ENCODE measurements around the gene LGR5.

The LGR5 gene

DNA sequence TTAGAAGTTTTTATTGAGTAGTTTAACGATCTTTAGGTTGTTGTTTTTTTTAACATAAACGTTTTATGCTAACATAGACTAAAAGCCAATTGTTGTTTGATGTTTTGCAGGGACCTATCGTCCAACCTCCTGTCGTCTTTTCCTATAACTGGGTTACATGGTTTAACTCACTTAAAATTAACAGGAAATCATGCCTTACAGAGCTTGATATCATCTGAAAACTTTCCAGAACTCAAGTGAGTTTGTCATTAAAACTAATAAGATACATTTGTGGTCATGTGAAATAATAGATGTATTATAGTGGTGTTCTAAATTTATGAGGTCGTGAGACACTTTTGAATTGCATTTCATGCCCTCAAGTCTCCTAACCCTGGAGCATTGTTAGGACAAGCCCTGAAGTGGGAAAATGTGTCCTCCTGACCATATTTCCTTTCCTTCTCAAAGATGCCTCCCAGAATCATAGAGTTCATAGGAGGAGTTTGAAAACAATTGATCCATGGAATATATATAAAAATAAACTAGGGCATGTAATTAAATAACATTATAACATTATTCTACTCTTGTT is 139.2 kb downstream of the LGR5 start:
- no peaks in the 10 kb centered on the region for H3K4me1 ChIP-seq (ENCODE audit: low read length)
- no peaks in the 10 kb centered on the region for H3K9me3 ChIP-seq (ENCODE audit: insufficient read depth, low read length)
- H3K4me3 ChIP-seq (ENCODE audit: low read length): no peak overlapping the region
- no peaks in the 10 kb centered on the region for H3K27me3 ChIP-seq (ENCODE audit: low read depth, low read length)
- H3K27ac ChIP-seq (ENCODE audit: low read length): no peak overlapping the region
- H3K36me3 ChIP-seq (replicated peaks; ENCODE audit: low read depth, low read length): no peaks in the 10 kb centered on the region
- H4K20me1 ChIP-seq (ENCODE audit: insufficient read depth, low read length): no peaks in the 10 kb centered on the region
- H3K79me2 ChIP-seq (ENCODE audit: low read length): no peaks in the 10 kb centered on the region
- no peak overlapping the region for H2AFZ ChIP-seq (ENCODE audit: low read depth, low read length)
- TF ChIP-seq, protein P1, sequence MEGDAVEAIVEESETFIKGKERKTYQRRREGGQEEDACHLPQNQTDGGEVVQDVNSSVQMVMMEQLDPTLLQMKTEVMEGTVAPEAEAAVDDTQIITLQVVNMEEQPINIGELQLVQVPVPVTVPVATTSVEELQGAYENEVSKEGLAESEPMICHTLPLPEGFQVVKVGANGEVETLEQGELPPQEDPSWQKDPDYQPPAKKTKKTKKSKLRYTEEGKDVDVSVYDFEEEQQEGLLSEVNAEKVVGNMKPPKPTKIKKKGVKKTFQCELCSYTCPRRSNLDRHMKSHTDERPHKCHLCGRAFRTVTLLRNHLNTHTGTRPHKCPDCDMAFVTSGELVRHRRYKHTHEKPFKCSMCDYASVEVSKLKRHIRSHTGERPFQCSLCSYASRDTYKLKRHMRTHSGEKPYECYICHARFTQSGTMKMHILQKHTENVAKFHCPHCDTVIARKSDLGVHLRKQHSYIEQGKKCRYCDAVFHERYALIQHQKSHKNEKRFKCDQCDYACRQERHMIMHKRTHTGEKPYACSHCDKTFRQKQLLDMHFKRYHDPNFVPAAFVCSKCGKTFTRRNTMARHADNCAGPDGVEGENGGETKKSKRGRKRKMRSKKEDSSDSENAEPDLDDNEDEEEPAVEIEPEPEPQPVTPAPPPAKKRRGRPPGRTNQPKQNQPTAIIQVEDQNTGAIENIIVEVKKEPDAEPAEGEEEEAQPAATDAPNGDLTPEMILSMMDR (IDR thresholded peaks at IDR 0.05; ENCODE audit: low read depth, low read length): no peak
- no peak overlapping the region for H3K9ac ChIP-seq (ENCODE audit: low read length)
- no peak overlapping the region for H3K4me2 ChIP-seq (ENCODE audit: low read length)

GRCh38 chr12:71581206-71581605 is 141.6 kb downstream of the LGR5 start:
- Histone ChIP-seq H3K4me3 (ENCODE audit: low read length) (no peak overlapping the region), H3K27ac (ENCODE audit: low read length) (no peak overlapping the region), H3K27me3 (ENCODE audit: low read depth, low read length) (no peaks in the 10 kb centered on the region), H3K9ac (ENCODE audit: low read length) (no peak overlapping the region), H3K4me1 (ENCODE audit: low read length) (no peaks in the 10 kb centered on the region), H4K20me1 (ENCODE audit: insufficient read depth, low read length) (no peaks in the 10 kb centered on the region), H2AFZ (ENCODE audit: low read depth, low read length) (no peak overlapping the region), H3K79me2 (ENCODE audit: low read length) (no peaks in the 10 kb centered on the region), H3K36me3 (replicated peaks; ENCODE audit: low read depth, low read length) (no peaks in the 10 kb centered on the region), H3K9me3 (ENCODE audit: insufficient read depth, low read length) (no peaks in the 10 kb centered on the region), H3K4me2 (ENCODE audit: low read length) (no peak overlapping the region)
- no peak for TF ChIP-seq EZH2phosphoT487 (IDR thresholded peaks at IDR 0.05; ENCODE audit: low read depth)
- TF ChIP-seq, protein P1 (IDR thresholded peaks at IDR 0.05; ENCODE audit: low read depth, low read length): no peak

DNA sequence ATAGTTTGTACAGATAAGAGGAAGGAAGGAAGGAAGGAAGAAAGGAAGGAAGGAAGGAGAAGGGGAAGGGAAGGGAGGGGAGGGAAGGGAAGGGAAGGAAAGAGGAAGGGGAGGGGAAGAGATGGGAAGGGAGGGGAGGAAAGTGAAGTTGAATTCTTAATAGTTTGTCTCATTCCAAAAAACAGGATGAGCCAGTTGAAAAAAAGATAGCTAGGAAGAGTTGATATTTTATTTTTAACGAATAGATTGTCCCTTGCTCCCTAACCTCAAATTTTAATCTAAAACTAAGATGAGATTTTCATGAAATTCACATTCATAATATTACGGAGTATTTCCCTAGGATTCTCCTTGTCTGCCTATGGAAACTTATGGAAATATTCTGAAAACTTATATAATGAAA is 143.3 kb downstream of the LGR5 start:
- Histone ChIP-seq H3K9me3 (ENCODE audit: insufficient read depth, low read length) (no peaks in the 10 kb centered on the region), H3K79me2 (ENCODE audit: low read length) (no peaks in the 10 kb centered on the region), H3K4me3 (ENCODE audit: low read length) (no peak overlapping the region), H3K4me2 (ENCODE audit: low read length) (no peak overlapping the region), H3K27me3 (ENCODE audit: low read depth, low read length) (no peaks in the 10 kb centered on the region), H3K27ac (ENCODE audit: low read length) (no peak overlapping the region), H2AFZ (ENCODE audit: low read depth, low read length) (no peak overlapping the region), H3K9ac (ENCODE audit: low read length) (no peak overlapping the region), H4K20me1 (ENCODE audit: insufficient read depth, low read length) (no peaks in the 10 kb centered on the region), H3K36me3 (replicated peaks; ENCODE audit: low read depth, low read length) (no peaks in the 10 kb centered on the region), H3K4me1 (ENCODE audit: low read length) (no peaks in the 10 kb centered on the region)
- TF ChIP-seq, protein P1 (IDR thresholded peaks at IDR 0.05; ENCODE audit: low read depth, low read length): no peak
- no peak for TF ChIP-seq EZH2phosphoT487 (IDR thresholded peaks at IDR 0.05; ENCODE audit: low read depth)

DNA sequence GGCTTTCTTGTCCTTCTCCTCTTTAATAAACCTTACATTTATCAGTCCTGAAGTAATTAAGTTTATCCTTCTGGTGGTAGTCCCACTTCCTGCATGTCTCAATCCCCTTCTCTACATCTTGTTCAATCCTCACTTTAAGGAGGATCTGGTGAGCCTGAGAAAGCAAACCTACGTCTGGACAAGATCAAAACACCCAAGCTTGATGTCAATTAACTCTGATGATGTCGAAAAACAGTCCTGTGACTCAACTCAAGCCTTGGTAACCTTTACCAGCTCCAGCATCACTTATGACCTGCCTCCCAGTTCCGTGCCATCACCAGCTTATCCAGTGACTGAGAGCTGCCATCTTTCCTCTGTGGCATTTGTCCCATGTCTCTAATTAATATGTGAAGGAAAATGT is 144.8 kb downstream of the LGR5 start:
- H2AFZ ChIP-seq (ENCODE audit: low read depth, low read length): no peak overlapping the region
- H3K4me3 ChIP-seq (ENCODE audit: low read length): no peak overlapping the region
- H4K20me1 ChIP-seq (ENCODE audit: insufficient read depth, low read length): no peaks in the 10 kb centered on the region
- no peaks in the 10 kb centered on the region for H3K9me3 ChIP-seq (ENCODE audit: insufficient read depth, low read length)
- no peak overlapping the region for H3K27ac ChIP-seq (ENCODE audit: low read length)
- no peak overlapping the region for H3K4me2 ChIP-seq (ENCODE audit: low read length)
- H3K79me2 ChIP-seq (ENCODE audit: low read length): no peaks in the 10 kb centered on the region
- H3K27me3 ChIP-seq (ENCODE audit: low read depth, low read length): no peaks in the 10 kb centered on the region
- TF ChIP-seq, protein P1 (IDR thresholded peaks at IDR 0.05; ENCODE audit: low read depth, low read length): no peak
- TF ChIP-seq EZH2phosphoT487 (IDR thresholded peaks at IDR 0.05; ENCODE audit: low read depth): no peak
- no peaks in the 10 kb centered on the region for H3K36me3 ChIP-seq (replicated peaks; ENCODE audit: low read depth, low read length)
- no peak overlapping the region for H3K9ac ChIP-seq (ENCODE audit: low read length)
- H3K4me1 ChIP-seq (ENCODE audit: low read length): peaks cover 7% of the 10 kb centered on the region

Data from OCI-LY3 (cell line).